Measurements from ENCODE around the gene NOTUM.
A peak's percentile ranks its signal among the peaks of the same experiment; 100 is the strongest.

Gene NOTUM

GRCh38 chr17:81916234-81917001, 44.6 kb downstream of the NOTUM start:
- H3K4me3 ChIP-seq (ENCODE audit: low read depth, low read length): peak overlapping the region; percentile 66
- DNase-seq (ENCODE audit: low read depth): no peak

GRCh38 chr17:81915331-81915730, 45.7 kb downstream of the NOTUM start:
- DNase-seq (ENCODE audit: low read depth): no peak
- no peak overlapping the region for H3K4me3 ChIP-seq (ENCODE audit: low read depth, low read length)

GRCh38 chr17:81914103-81914850, 46.7 kb downstream of the NOTUM start:
- DNase-seq (ENCODE audit: low read depth): no peak
- H3K4me3 ChIP-seq (ENCODE audit: low read depth, low read length): no peak overlapping the region

- no peak for DNase-seq (ENCODE audit: low read depth)
- no peak overlapping the region for H3K4me3 ChIP-seq (ENCODE audit: low read depth, low read length)
Observed at GRCh38 chr17:81913394-81914102, 47.4 kb downstream of the NOTUM start.

- DNase-seq (ENCODE audit: low read depth): no peak
- no peak overlapping the region for H3K4me3 ChIP-seq (ENCODE audit: low read depth, low read length)
Observed at GRCh38 chr17:81912441-81913309, 48.3 kb downstream of the NOTUM start.

- DNase-seq (ENCODE audit: low read depth): no peak
- no peak overlapping the region for H3K4me3 ChIP-seq (ENCODE audit: low read depth, low read length)
Observed at GRCh38 chr17:81911969-81912368, 49.0 kb downstream of the NOTUM start.

GRCh38 chr17:81911277-81911961, 49.6 kb downstream of the NOTUM start, which contains the start of gene PCYT2:
TSS of gene PCYT2 (minus strand) at chr17:81911399. CDS start at chr17:81911355, 44 bp downstream.
- H3K4me3 ChIP-seq (ENCODE audit: low read depth, low read length): peak within 1 kb of the TSS; percentile 87
- DNase-seq (ENCODE audit: low read depth): peak; percentile 34

- no peak for DNase-seq (ENCODE audit: low read depth)
Observed at GRCh38 chr17:81910840-81911276, 50.1 kb downstream of the NOTUM start.

GRCh38 chr17:81909966-81910839, 50.8 kb downstream of the NOTUM start:
- DNase-seq (ENCODE audit: low read depth): no peak
- peak overlapping the region; percentile 87 for H3K4me3 ChIP-seq (ENCODE audit: low read depth, low read length)

More at GRCh38 chr17:81910840-81911276, 50.1 kb downstream of the NOTUM start:
- peak overlapping the region; percentile 87 for H3K4me3 ChIP-seq (ENCODE audit: low read depth, low read length)

GRCh38 chr17:81909231-81909630, 51.8 kb downstream of the NOTUM start:
- H3K4me3 ChIP-seq (ENCODE audit: low read depth, low read length): no peak overlapping the region
- DNase-seq (ENCODE audit: low read depth): no peak

- no peak for DNase-seq (ENCODE audit: low read depth)
- no peak overlapping the region for H3K4me3 ChIP-seq (ENCODE audit: low read depth, low read length)
Observed at GRCh38 chr17:81908793-81909192, 52.2 kb downstream of the NOTUM start.

GRCh38 chr17:81907219-81908145, 53.5 kb downstream of the NOTUM start:
- no peak for DNase-seq (ENCODE audit: low read depth)
- no peak overlapping the region for H3K4me3 ChIP-seq (ENCODE audit: low read depth, low read length)

- no peak for DNase-seq (ENCODE audit: low read depth)
- H3K4me3 ChIP-seq (ENCODE audit: low read depth, low read length): no peak overlapping the region
Observed at GRCh38 chr17:81906476-81907218, 54.3 kb downstream of the NOTUM start.

GRCh38 chr17:81905993-81906392, 55.0 kb downstream of the NOTUM start:
- no peak overlapping the region for H3K4me3 ChIP-seq (ENCODE audit: low read depth, low read length)
- DNase-seq (ENCODE audit: low read depth): no peak

- H3K4me3 ChIP-seq (ENCODE audit: low read depth, low read length): no peak overlapping the region
Observed at GRCh38 chr17:81905424-81905875, 55.5 kb downstream of the NOTUM start.

More at GRCh38 chr17:81905424-81905875, 55.5 kb downstream of the NOTUM start:
- DNase-seq (ENCODE audit: low read depth): no peak
